GM12891 (cell line): ENCODE results near the gene EGFL8.

Experiments
- DNase-seq: peaks from one replicate; pipeline ENCODE4 v3.0.0; 2011; ENCODE audit warnings: low spot score; ENCODE audit not compliant: insufficient read length
- FAIRE-seq: peaks from 2 replicates; lab custom pipeline; 2011; peaks lifted over from hg19 to GRCh38; lab: Jason Lieb, UNC
- PAX5 ChIP-seq: IDR thresholded peaks from 2 replicates; pipeline ENCODE4 v1.6.1; 2011; ENCODE audit warnings: low read length, moderate library complexity, mild to moderate bottlenecking; ENCODE audit not compliant: insufficient read depth, severe bottlenecking
- POLR2A ChIP-seq: IDR thresholded peaks from 2 replicates; pipeline ENCODE4 v1.6.1; 2011; ENCODE audit warnings: low read depth, low read length, control low read depth
- POLR2AphosphoS5 ChIP-seq: IDR thresholded peaks from 2 replicates; pipeline ENCODE4 v1.6.1; 2011; ENCODE audit warnings: low read depth, low read length, control low read depth
- POU2F2 ChIP-seq: IDR thresholded peaks from 2 replicates; pipeline ENCODE4 v1.6.1; 2011; ENCODE audit warnings: low read depth, mild to moderate bottlenecking, control low read depth, low read length, moderate library complexity
- SPI1 ChIP-seq: IDR thresholded peaks from 2 replicates; pipeline ENCODE4 v1.6.1; 2011; ENCODE audit warnings: low read depth, low read length, control low read depth
- TAF1 ChIP-seq: IDR thresholded peaks from 2 replicates; pipeline ENCODE4 v1.6.1; 2011; ENCODE audit warnings: low read depth, low read length, control low read depth

EGFL8 gene

DNA sequence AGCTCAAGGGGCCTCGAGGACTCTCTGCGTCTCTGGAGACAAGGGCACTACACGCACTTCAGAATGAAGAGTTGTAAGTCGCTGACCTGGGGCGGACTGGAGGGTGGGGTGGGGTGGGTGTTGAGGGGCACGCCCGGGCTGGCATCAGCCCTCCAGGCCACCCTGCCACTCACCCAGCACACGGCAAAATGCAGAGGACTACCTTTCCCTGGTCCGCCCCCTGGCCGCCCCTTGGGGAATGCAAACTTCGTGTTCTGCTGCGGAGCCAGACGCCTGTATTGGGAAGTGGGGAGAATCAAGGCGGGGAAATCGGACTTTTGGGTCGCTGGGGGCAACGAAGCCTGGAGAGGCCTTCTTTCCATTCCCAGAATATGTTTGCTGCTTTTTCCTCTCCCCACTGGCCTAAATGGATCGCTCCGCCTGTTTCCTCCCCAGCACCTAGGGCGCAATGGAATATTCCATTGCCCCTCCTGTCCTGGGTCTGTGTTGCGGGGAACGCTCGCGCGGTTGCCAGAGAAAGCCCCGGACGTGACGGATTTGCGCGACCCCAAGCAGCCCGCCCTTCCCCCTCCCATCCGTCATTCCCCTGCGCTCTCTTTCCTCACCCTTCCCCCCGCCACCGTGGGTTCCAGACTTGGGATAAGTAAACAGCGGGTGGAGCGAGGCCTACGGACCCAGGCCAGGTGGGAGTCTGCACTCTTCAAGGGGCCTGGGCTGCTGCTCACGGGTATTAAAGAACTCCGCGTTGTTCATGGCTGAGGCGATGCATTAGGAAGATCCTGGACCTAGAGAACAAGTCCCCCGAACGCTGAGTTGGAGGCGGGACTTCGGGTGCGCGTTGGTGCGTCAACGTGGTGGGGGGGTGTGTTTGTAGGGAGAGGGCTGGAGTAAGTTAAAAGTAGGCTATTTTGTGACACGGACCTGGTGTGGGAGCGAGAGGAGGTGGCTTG lies 10.6 kb upstream of the EGFL8 start, which contains the start of gene PPT2:
Gene PPT2, plus strand, starts transcription at position 578 of the 950 bp plus-strand sequence. CDS start 454 bp downstream, outside the sequence.
- peak; percentile 69 for DNase-seq
- TF ChIP-seq POU2F2 (no peak), TAF1 (peak; percentile 21; the same call in 1 of the 2 replicates)

DNA sequence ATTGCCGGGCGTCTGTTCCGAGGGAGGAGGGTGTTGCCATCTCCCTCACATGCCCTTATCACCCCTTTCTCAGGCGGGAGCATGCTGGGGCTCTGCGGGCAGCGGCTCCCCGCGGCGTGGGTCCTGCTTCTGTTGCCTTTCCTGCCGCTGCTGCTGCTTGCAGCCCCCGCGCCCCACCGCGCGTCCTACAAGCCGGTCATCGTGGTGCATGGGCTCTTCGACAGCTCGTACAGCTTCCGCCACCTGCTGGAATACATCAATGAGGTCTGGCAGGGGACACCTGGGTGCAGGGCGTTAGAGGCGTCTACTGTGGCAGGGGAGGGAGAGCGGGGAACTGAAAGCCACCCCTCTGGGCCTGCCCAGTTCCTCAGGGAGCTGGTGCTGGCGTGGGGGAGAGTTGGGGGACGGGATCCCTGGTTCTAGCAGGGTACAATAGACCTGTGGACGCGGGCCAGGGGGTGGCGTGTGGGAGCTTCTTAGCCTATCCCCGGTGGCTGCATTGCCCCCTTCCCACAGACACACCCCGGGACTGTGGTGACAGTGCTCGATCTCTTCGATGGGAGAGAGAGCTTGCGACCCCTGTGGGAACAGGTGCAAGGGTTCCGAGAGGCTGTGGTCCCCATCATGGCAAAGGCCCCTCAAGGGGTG lies 9.8 kb upstream of the EGFL8 start:
- TF ChIP-seq TAF1, result no peak
- peak; percentile 46 for TF ChIP-seq SPI1
- FAIRE-seq, result peak; percentile 82
- DNase-seq, result peak; percentile 83

More for the DNA sequence above, 10.6 kb upstream of the EGFL8 start, which contains the start of gene PPT2:
- peak; percentile 78 for FAIRE-seq

DNA sequence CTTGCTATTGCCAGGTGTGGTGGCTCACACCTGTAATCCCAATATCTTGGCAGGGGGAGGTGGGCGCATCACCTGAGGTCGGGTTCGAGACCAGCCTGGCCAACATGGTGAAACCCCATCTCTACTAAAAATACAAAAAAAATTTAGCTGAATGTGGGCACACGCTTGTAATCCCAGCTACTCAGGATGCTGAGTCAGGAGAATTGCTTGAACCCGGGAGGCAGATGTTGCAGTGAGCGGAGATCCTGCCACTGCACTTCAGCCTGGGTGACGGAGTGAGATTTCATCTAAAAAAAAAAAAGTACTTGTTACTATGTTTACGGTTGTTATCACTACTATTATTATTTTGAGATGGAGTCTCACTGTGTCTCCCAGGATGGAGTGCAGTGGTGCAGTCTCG lies 7.5 kb upstream of the EGFL8 start:
- TF ChIP-seq POLR2A, result no peak
- TF ChIP-seq SPI1, result no peak
- TF ChIP-seq POLR2AphosphoS5, result no peak
- no peak for TF ChIP-seq TAF1
- no peak for TF ChIP-seq POU2F2
- no peak for TF ChIP-seq PAX5
- FAIRE-seq, result no peak
- DNase-seq, result no peak

DNA sequence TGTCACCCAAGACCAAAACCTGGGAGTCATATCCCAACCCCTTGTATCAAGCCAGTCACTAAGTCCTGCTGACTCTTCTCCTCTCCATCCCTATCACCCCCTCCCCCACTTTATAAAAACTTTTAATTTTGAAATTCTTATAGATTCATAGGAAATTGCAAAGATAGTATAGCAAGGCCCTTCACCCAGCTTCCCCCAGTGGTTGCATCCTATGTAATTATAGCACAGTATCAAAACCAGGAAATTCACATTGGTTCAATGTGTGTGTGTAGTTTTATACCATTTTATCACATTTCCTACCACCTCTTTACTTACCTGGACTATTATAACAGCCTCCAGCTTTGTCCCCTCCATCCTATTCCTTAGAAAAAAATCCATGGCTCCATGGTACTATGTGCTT lies 6.3 kb upstream of the EGFL8 start:
- no peak for FAIRE-seq
- no peak for TF ChIP-seq PAX5
- no peak for TF ChIP-seq POLR2AphosphoS5
- no peak for TF ChIP-seq TAF1
- TF ChIP-seq POU2F2, result no peak
- TF ChIP-seq POLR2A, result no peak
- TF ChIP-seq SPI1, result no peak
- no peak for DNase-seq

DNA sequence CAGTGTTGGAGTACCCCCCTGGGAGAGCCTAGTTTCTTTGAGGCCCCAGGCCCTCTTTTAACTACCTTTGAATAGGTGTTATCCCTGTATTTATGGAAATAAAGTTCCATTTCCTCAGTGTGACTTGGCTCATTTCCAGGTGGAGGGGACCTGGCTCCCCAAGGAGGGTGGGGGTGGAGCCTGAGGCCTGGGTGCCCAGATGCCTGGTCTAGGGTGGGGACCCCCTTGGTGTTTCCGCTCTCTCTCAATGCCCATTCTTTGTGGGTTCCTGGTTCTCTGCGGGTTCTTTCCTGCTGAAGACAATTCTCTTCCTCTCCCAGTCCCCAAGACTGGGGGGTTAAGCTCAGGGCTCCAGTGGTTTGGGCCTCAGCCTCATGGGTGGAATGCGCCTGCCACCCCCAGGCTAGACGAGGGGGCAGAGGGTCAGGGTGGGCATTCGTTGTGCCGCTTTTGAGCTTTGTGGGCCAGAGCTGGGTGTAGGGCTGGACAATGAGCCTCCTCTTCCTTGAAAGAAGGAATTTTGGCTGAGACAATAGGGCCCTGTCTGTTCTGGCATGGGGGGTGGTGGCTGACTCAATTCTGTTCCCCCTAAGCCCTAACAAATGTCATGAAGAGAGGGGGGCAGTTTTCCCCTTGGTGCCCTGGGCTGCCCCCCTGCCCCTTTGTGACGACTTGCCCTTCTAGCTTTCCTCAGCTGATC lies 686 bp upstream of the EGFL8 start:
- DNase-seq (no peak), FAIRE-seq (no peak)
- no peak for TF ChIP-seq PAX5
- TF ChIP-seq POLR2A, result no peak
- TF ChIP-seq SPI1, result no peak
- no peak for TF ChIP-seq POU2F2
- TF ChIP-seq TAF1, result no peak
- TF ChIP-seq POLR2AphosphoS5, result no peak

DNA sequence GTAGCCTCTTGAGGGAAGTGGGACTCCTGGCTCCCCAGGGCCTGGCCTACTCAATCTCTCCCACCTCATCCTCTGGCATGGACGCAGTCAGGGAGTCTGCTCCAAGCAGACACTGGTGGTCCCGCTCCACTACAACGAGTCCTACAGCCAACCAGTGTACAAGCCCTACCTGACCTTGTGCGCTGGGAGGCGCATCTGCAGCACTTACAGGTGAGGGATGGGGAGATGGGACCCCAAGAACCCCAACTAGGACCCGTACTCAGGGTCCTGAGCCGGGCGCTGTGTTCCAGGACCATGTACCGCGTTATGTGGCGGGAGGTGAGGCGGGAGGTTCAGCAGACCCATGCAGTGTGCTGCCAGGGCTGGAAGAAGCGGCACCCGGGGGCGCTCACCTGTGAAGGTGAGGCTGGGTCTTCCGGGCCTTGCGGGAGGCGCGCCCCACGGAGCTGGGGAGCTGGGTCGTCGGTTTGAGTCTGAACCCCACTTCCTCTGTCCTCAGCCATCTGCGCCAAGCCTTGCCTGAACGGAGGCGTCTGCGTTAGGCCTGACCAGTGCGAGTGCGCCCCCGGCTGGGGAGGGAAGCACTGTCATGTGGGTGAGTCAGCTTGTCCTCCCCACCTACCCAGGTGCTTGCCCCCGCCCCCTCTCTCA lies 2.1 kb downstream of the EGFL8 start:
- no peak for FAIRE-seq
- DNase-seq, result no peak
- no peak for TF ChIP-seq POLR2AphosphoS5
- no peak for TF ChIP-seq POLR2A
- no peak for TF ChIP-seq PAX5
- no peak for TF ChIP-seq SPI1
- TF ChIP-seq POU2F2, result no peak
- no peak for TF ChIP-seq TAF1

DNA sequence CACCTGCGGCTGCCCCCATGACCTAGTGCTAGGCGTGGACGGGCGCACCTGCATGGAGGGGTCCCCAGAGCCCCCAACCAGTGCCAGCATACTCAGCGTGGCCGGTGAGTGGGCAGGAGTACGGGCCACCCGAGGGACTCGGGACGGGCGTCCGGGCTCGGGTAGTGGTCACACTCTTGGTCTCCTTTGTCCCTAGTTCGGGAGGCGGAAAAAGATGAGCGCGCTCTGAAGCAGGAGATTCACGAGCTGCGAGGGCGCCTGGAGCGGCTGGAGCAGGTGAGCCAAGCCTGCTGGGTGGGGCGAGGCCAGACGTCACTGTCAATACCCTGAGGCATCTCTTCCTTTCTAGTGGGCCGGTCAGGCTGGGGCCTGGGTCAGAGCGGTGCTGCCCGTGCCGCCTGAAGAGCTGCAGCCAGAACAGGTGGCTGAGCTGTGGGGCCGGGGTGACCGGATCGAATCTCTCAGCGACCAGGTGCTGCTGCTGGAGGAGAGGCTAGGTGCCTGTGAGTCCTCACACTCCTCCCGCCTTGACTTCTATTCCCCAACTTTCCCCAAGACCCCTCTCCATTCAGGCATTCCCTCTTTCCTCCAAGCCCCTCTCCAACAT lies 2.9 kb downstream of the EGFL8 start:
- DNase-seq, result no peak
- no peak for FAIRE-seq
- TF ChIP-seq TAF1, result no peak
- TF ChIP-seq PAX5, result no peak
- TF ChIP-seq POLR2A, result no peak
- TF ChIP-seq POU2F2, result no peak

DNA sequence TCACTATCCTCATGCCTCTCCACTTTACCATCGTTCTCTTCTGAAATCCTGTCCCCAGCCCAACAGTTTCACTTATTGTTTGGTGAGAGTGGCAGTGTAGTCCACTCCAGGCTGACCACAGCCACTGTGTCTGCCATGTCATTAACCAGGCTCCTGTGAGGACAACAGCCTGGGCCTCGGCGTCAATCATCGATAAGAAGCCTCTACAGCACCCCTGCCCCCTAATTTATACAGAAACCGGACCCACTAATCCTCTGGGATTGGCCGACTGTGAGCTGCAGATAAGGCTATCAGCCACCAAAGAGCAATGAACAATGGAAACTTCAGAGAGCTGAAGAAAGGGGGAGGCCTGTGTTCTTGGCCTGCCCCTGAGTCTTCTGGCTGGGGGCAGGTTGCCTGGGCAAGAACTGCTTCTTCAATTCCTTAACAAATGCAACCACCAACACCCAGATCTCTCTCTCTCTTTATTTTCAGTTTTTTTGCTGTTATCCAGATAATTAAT lies 3.4 kb downstream of the EGFL8 start:
- TF ChIP-seq PAX5 (no peak), SPI1 (no peak), POLR2A (no peak), POLR2AphosphoS5 (no peak), TAF1 (no peak), POU2F2 (no peak)
- no peak for FAIRE-seq
- no peak for DNase-seq

DNA sequence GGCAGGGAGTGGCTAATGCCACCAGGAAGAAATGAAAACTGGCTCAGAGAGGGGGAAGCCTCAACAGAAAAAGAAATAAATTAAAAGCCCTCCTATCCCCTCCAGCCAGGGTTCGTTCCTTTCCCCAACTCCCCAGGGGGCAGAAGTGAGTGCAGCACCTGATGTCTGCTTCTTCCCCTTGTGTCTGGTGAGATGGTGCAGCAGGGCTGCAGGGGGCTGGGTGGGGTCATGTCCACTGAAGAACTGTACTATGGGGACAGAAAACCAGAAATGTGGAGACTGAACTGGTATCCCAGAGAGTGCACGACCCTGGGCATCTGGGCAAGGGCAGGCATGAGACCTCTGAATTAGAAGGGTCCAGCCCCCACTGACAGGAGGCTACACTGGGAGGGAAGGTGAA lies 4.0 kb downstream of the EGFL8 start:
- DNase-seq (no peak), FAIRE-seq (no peak)
- TF ChIP-seq SPI1, result no peak
- no peak for TF ChIP-seq PAX5
- TF ChIP-seq POLR2A, result no peak
- TF ChIP-seq POU2F2, result no peak
- no peak for TF ChIP-seq POLR2AphosphoS5
- TF ChIP-seq TAF1, result no peak
